Cardiac muscle cell (in vitro differentiated cells and primary cell): ENCODE results near the gene TRAPPC2. TPM values are rescaled to one million over a fixed set of nuclear protein-coding genes. Genes with fewer than 3 reads are reported as not detected.

ENCODE experiments used
- DNase-seq, 2 donors: peaks; one replicate each; pipeline versions ENCODE4 v3.0.0 to v3.0.0-alpha.2; 2010 to 2017; ENCODE audit warnings: low read depth in 1 of 2, low spot score in 1 of 2
- H3K27ac ChIP-seq: fragments of 200-600 bp; sonication (generic); 2 replicates; pipeline ENCODE4 v1.5.1; 2016
- H3K27me3 ChIP-seq: fragments of 200-600 bp; sonication (generic); 2 replicates; pipeline ENCODE4 v1.6.0; 2016; ENCODE audit warnings: control low read depth
- H3K36me3 ChIP-seq: fragments of 200-600 bp; sonication (generic); 2 replicates; pipeline ENCODE4 v1.5.1; 2016; ENCODE audit warnings: control low read depth
- H3K4me1 ChIP-seq: fragments of 200-600 bp; sonication (generic); 2 replicates; pipeline ENCODE4 v1.8.1; 2017; ENCODE audit warnings: low read depth, mild to moderate bottlenecking, mixed run types
- H3K4me3 ChIP-seq: fragments of 200-600 bp; sonication (generic); 2 replicates; pipeline ENCODE4 v1.5.1; 2016; ENCODE audit warnings: mild to moderate bottlenecking
- H3K9me3 ChIP-seq: fragments of 200-600 bp; sonication (generic); 2 replicates; pipeline ENCODE4 v1.5.1; 2017; ENCODE audit warnings: low read depth, mild to moderate bottlenecking, control low read depth
- polyA plus RNA-seq: library from polyadenylated mRNA; unstranded; fragments of >200 nt; fragmentation: Nextera tagmentation; extraction: Ambion mirVana; gene quantifications from 2 replicates; pipeline ENCODE4 v1.2.1, GENCODE V29; 2016
- total RNA-seq: library from RNA; depleted of rRNA; stranded (reverse); fragments of >200 nt; gene quantifications from 2 replicates; pipeline ENCODE4 v1.2.3, GENCODE V29; 2016
- TF ChIP-seq, protein P1 (sequence below): IDR thresholded peaks from 2 replicates; pipeline ENCODE4 v1.5.1; 2012; ENCODE audit warnings: low read depth, mild to moderate bottlenecking, low read length

Gene TRAPPC2
- total and polyA plus RNA-seq, 2 experiments from 2014 or later = 25.2 to 27.9 TPM

DNA sequence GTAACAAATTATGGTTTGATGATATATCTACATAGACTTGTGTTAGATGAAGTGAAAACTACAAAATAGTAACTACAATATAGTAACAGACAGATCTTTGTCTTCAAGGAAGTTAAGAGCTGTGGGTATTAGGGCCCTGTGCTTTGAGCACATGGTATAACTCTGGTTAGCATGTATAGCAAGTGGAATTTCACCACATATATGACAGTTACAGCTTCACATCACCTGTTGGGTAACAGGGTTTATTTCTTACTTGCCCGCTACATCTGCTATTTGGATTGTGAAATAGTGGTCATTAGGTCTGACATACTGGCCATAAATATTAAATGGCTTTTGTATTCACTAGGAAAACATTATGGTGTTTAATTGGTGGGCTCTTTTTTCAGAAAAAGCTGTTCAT lies 20.3 kb upstream of the TRAPPC2 start:
- H3K4me1 ChIP-seq = no peaks in the 10 kb centered on the region
- no peak for DNase-seq
- no peaks in the 10 kb centered on the region for H3K27me3 ChIP-seq
- TF ChIP-seq, protein P1, sequence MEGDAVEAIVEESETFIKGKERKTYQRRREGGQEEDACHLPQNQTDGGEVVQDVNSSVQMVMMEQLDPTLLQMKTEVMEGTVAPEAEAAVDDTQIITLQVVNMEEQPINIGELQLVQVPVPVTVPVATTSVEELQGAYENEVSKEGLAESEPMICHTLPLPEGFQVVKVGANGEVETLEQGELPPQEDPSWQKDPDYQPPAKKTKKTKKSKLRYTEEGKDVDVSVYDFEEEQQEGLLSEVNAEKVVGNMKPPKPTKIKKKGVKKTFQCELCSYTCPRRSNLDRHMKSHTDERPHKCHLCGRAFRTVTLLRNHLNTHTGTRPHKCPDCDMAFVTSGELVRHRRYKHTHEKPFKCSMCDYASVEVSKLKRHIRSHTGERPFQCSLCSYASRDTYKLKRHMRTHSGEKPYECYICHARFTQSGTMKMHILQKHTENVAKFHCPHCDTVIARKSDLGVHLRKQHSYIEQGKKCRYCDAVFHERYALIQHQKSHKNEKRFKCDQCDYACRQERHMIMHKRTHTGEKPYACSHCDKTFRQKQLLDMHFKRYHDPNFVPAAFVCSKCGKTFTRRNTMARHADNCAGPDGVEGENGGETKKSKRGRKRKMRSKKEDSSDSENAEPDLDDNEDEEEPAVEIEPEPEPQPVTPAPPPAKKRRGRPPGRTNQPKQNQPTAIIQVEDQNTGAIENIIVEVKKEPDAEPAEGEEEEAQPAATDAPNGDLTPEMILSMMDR = no peak
- peaks cover 77% of the 10 kb centered on the region for H3K36me3 ChIP-seq
- no peaks in the 10 kb centered on the region for H3K9me3 ChIP-seq
- H3K4me3 ChIP-seq = no peak overlapping the region
- no peak overlapping the region for H3K27ac ChIP-seq

- no peak for DNase-seq
- Histone ChIP-seq H3K4me3 (no peak overlapping the region), H3K36me3 (peaks cover 58% of the 10 kb centered on the region), H3K9me3 (no peaks in the 10 kb centered on the region), H3K27ac (no peak overlapping the region), H3K4me1 (no peaks in the 10 kb centered on the region), H3K27me3 (no peaks in the 10 kb centered on the region)
- TF ChIP-seq, protein P1 = no peak
Observed at GRCh38 chrX:13752646-13753045, 18.2 kb upstream of the TRAPPC2 start.

DNA sequence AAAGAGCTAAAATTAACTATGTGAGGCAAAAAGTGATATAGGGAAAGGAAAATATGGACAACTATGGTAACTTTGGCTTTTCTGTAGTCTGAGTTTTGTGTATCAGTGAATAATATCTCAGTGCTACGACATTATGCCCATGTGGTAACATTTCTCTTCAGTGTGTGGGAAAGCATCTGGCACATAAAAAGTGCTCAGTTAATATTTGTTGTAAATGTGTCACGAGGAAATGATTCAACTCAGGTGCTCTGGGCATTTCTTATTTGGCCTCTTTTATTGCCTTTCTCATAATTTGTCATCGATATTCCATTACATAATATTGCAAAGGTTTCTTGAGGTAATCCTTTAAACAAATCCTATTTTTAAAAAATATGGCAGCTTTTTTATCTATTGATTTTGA lies 17.7 kb upstream of the TRAPPC2 start:
- H3K4me3 ChIP-seq = no peak overlapping the region
- H3K36me3 ChIP-seq = peaks cover 54% of the 10 kb centered on the region
- no peaks in the 10 kb centered on the region for H3K27me3 ChIP-seq
- H3K27ac ChIP-seq = no peak overlapping the region
- H3K4me1 ChIP-seq = no peaks in the 10 kb centered on the region
- no peak for DNase-seq
- TF ChIP-seq, protein P1 = no peak
- no peaks in the 10 kb centered on the region for H3K9me3 ChIP-seq

DNA sequence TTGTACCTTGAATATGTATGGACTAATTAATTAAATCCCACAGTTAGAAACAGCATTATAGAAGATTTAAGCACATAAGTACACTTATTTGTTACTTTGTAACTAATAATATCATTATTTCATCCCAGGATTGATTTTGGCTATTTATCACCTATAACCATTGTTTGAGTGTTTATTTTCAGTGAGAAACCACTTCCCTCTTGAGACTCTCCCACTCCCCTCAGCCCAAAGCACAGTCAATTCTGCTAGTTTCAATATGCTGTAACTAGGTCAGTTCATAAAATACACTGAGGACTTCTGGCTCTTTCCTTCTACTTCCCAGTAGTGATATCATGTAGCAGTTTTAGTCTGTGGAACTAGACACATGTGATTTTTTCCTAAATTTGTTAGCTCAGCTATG lies 16.4 kb upstream of the TRAPPC2 start:
- no peaks in the 10 kb centered on the region for H3K27me3 ChIP-seq
- H3K9me3 ChIP-seq = no peaks in the 10 kb centered on the region
- H3K36me3 ChIP-seq = peaks cover 47% of the 10 kb centered on the region
- no peak overlapping the region for H3K4me3 ChIP-seq
- H3K4me1 ChIP-seq = no peaks in the 10 kb centered on the region
- no peak overlapping the region for H3K27ac ChIP-seq
- no peak for DNase-seq
- TF ChIP-seq, protein P1 = no peak

DNA sequence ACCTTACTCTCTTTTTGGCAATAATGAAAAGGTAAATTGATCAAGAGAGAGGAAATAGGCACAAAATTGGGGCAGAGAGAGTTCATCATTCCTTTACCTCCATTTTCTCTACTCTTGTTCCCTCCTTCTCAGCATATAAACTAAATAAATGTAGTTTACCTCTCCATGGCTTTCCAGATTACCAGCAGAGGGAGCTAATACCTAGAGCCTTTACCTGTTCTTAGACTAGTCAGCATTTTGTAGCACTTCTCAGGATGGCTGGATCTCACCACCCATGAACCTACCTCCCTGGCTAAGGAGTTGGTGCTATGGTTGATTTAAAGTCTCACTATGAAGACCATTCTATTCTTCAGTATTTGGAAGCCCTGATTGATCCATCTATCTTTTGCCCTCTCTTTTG lies 15.8 kb upstream of the TRAPPC2 start:
- TF ChIP-seq, protein P1 = peak; percentile 50
- Histone ChIP-seq H3K27me3 (no peaks in the 10 kb centered on the region), H3K4me3 (no peak overlapping the region), H3K36me3 (peaks cover 43% of the 10 kb centered on the region), H3K9me3 (no peaks in the 10 kb centered on the region), H3K4me1 (no peaks in the 10 kb centered on the region), H3K27ac (no peak overlapping the region)
- DNase-seq = peak; percentile 40 to 51

DNA sequence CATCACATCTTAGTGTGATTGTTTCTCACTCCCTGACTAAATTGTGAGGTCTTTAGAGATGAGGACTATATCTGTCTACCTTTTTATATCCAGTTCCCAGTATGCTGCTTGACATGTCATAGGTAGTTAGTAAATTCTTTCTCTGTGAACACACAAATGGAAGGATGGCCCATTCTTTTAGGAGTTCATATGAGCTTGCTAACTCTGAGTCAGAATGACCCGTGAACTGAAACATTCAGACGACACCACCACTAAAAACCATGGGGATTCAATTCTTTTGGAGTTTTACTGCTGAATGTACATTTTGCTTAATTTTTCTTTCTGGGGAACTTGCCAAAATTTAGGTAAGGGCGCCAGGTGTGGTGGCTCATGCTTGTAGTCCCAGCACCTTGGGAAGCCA lies 14.1 kb upstream of the TRAPPC2 start:
- no peaks in the 10 kb centered on the region for H3K9me3 ChIP-seq
- no peak for DNase-seq
- TF ChIP-seq, protein P1 = no peak
- peaks cover 45% of the 10 kb centered on the region for H3K36me3 ChIP-seq
- no peak overlapping the region for H3K4me3 ChIP-seq
- H3K27me3 ChIP-seq = no peaks in the 10 kb centered on the region
- H3K27ac ChIP-seq = no peak overlapping the region
- no peaks in the 10 kb centered on the region for H3K4me1 ChIP-seq
